H1 (cell line): ENCODE measurements around the gene RITA1. TPM values are rescaled to one million over a fixed set of nuclear protein-coding genes. Genes with fewer than 3 reads are reported as not detected.

Experiments
- CTCF ChIA-PET: fragments of 300-600 bp; sonication (Branson Sonifier 250); formaldehyde crosslinking; loops from one replicate; lab custom pipeline; 2021; ENCODE audit not compliant: partially characterized antibody; lab: Charles Lee
- POLR2A ChIA-PET: fragments of 300-600 bp; sonication (Branson Sonifier 250); formaldehyde crosslinking; loops from one replicate; lab custom pipeline; 2021; ENCODE audit warnings: inconsistent platforms; ENCODE audit not compliant: partially characterized antibody; lab: Charles Lee
- DNase-seq, 2 experiments: peaks; one replicate each; pipeline versions ENCODE4 v3.0.0 to v3.0.0-alpha.2; 2010 to 2022; ENCODE audit warnings: low spot score in 2 of 2, low read depth in 1 of 2, mixed read lengths in 1 of 2
- FAIRE-seq: peaks from 2 replicates; lab custom pipeline; 2011; peaks lifted over from hg19 to GRCh38; lab: Jason Lieb, UNC
- H2AFZ ChIP-seq: 2 replicates; pipeline ENCODE4 v1.8.1; 2012; ENCODE audit warnings: low read length, inconsistent platforms
- H2AK5ac ChIP-seq: 2 replicates; pipeline ENCODE4 v1.6.1; 2013; ENCODE audit warnings: low read depth, low read length
- H2BK120ac ChIP-seq: replicated peaks from 2 replicates; pipeline ENCODE3; 2013; ENCODE audit warnings: low read depth, low read length, inconsistent platforms
- H2BK12ac ChIP-seq: 2 replicates; pipeline ENCODE4 v1.6.1; 2013; ENCODE audit warnings: low read depth, low read length
- H2BK15ac ChIP-seq: 2 replicates; pipeline ENCODE4 v1.6.1; 2013; ENCODE audit warnings: low read length
- H2BK20ac ChIP-seq: 2 replicates; pipeline ENCODE4 v1.6.1; 2013; ENCODE audit warnings: low read length
- H2BK5ac ChIP-seq: 2 replicates; pipeline ENCODE4 v1.6.1; 2013; ENCODE audit warnings: low read depth, low read length
- H3K14ac ChIP-seq: 2 replicates; pipeline ENCODE4 v1.6.1; 2013; ENCODE audit warnings: inconsistent platforms; ENCODE audit not compliant: insufficient read length
- H3K18ac ChIP-seq: 2 replicates; pipeline ENCODE4 v1.6.1; 2013; ENCODE audit warnings: low read length; ENCODE audit errors: extremely low read depth
- H3K23ac ChIP-seq: 2 replicates; pipeline ENCODE4 v1.6.1; 2013; ENCODE audit warnings: inconsistent platforms; ENCODE audit not compliant: insufficient read length
- H3K23me2 ChIP-seq: 2 replicates; pipeline ENCODE4 v1.6.1; 2013; ENCODE audit warnings: low read depth, low read length
- H3K27ac ChIP-seq: 2 replicates; pipeline ENCODE4 v1.6.1; 2011; ENCODE audit warnings: low read depth, low read length, inconsistent platforms
- H3K27me3 ChIP-seq, 4 experiments: replicated peaks in 1 of 4; 1 replicate in 1 of 4; 2 replicates in 3 of 4; pipeline versions ENCODE4 v1.6.1 to v1.8.1; 2011 to 2013; ENCODE audit warnings: low read length in 3 of 4, mild to moderate bottlenecking in 3 of 4, inconsistent platforms in 2 of 4, mixed read lengths in 2 of 4, moderate library complexity in 1 of 4; ENCODE audit not compliant: control insufficient read depth in 3 of 4, insufficient read depth in 3 of 4; ENCODE audit errors: extremely low read depth in 1 of 4
- H3K36me3 ChIP-seq, 4 experiments: 2 replicates each; pipeline versions ENCODE4 v1.6.1 to v1.8.1; 2011 to 2013; ENCODE audit warnings: mild to moderate bottlenecking in 4 of 4, low read length in 3 of 4, moderate library complexity in 2 of 4, control low read depth in 1 of 4, inconsistent platforms in 1 of 4; ENCODE audit not compliant: insufficient read depth in 4 of 4, control insufficient read depth in 2 of 4
- H3K4ac ChIP-seq: replicated peaks from 2 replicates; pipeline ENCODE3; 2013; ENCODE audit warnings: low read length, low read depth, mixed read lengths, inconsistent platforms; ENCODE audit not compliant: insufficient read length
- H3K4me1 ChIP-seq, 4 experiments: replicated peaks in 1 of 4; 1 replicate in 1 of 4; 2 replicates in 3 of 4; pipeline versions ENCODE4 v1.6.1 to v1.8.1; 2011 to 2013; ENCODE audit warnings: low read length in 3 of 4, inconsistent platforms in 2 of 4, mixed read lengths in 1 of 4; ENCODE audit not compliant: insufficient read depth in 4 of 4, control insufficient read depth in 3 of 4
- H3K4me2 ChIP-seq, 2 experiments: 2 replicates each; pipeline versions ENCODE4 v1.6.1 to v1.8.1; 2011 to 2013; ENCODE audit warnings: low read depth in 2 of 2, low read length in 2 of 2, control low read depth in 1 of 2, inconsistent platforms in 1 of 2, mild to moderate bottlenecking in 1 of 2; ENCODE audit not compliant: insufficient read depth in 1 of 2
- H3K4me3 ChIP-seq, 4 experiments: fragments of 200-600, 300-600 bp in 1 of 4; sonication (generic), shearing (Covaris generic), sonication (Bioruptor Twin) in 1 of 4; 2 replicates each; pipeline versions ENCODE4 v1.5.1 to v1.8.1; 2011 to 2016; ENCODE audit warnings: low read length in 4 of 4, low read depth in 3 of 4, control low read depth in 2 of 4, inconsistent platforms in 2 of 4, mild to moderate bottlenecking in 2 of 4, mixed read lengths in 1 of 4, moderate library complexity in 1 of 4; ENCODE audit not compliant: insufficient read depth in 2 of 4; ENCODE audit errors: extremely low read depth in 1 of 4
- H3K56ac ChIP-seq: replicated peaks from 2 replicates; pipeline ENCODE3; 2013; ENCODE audit warnings: low read depth, mild to moderate bottlenecking, mixed read lengths, low read length, inconsistent platforms; ENCODE audit not compliant: insufficient read length
- H3K79me1 ChIP-seq: 2 replicates; pipeline ENCODE4 v1.6.1; 2013; ENCODE audit warnings: low read depth, low read length, control low read depth
- H3K79me2 ChIP-seq, 2 experiments: 2 replicates each; pipeline versions ENCODE4 v1.6.1 to v1.8.1; 2012 to 2013; ENCODE audit warnings: low read length in 2 of 2, mild to moderate bottlenecking in 2 of 2, inconsistent platforms in 1 of 2; ENCODE audit not compliant: insufficient read depth in 2 of 2, control insufficient read depth in 1 of 2
- H3K9ac ChIP-seq, 4 experiments: replicated peaks in 1 of 4; 1 replicate in 1 of 4; 2 replicates in 3 of 4; pipeline versions ENCODE4 v1.6.1 to v1.8.1; 2011 to 2013; ENCODE audit warnings: low read depth in 3 of 4, low read length in 3 of 4, control low read depth in 2 of 4, mild to moderate bottlenecking in 2 of 4, moderate library complexity in 2 of 4, inconsistent platforms in 1 of 4; ENCODE audit errors: extremely low read depth in 1 of 4
- H3K9me3 ChIP-seq, 2 experiments: 2 replicates each; pipeline versions ENCODE4 v1.6.1 to v1.8.1; 2012 to 2013; ENCODE audit warnings: mild to moderate bottlenecking in 2 of 2, moderate library complexity in 2 of 2, control low read depth in 1 of 2, inconsistent platforms in 1 of 2, low read depth in 1 of 2, low read length in 1 of 2, mixed read lengths in 1 of 2; ENCODE audit not compliant: insufficient read depth in 2 of 2
- H4K20me1 ChIP-seq, 2 experiments: replicated peaks in 1 of 2; 2 replicates each; pipeline versions ENCODE3 to v1.8.1; 2011 to 2013; ENCODE audit warnings: inconsistent platforms in 2 of 2, low read length in 2 of 2, mild to moderate bottlenecking in 1 of 2; ENCODE audit not compliant: insufficient read depth in 2 of 2, control insufficient read depth in 1 of 2
- H4K5ac ChIP-seq: 2 replicates; pipeline ENCODE4 v1.6.1; 2013; ENCODE audit warnings: low read length, low read depth, mixed read lengths, inconsistent platforms; ENCODE audit not compliant: insufficient read length
- H4K8ac ChIP-seq: 2 replicates; pipeline ENCODE4 v1.8.0; 2013; ENCODE audit warnings: mild to moderate bottlenecking, moderate library complexity, low read length, inconsistent platforms; ENCODE audit not compliant: insufficient read depth; ENCODE audit errors: extremely low read depth
- H4K91ac ChIP-seq: replicated peaks from 2 replicates; pipeline ENCODE3; 2013; ENCODE audit warnings: low read length, mixed read lengths, inconsistent platforms; ENCODE audit not compliant: insufficient read length
- YY1 ChIP-seq: IDR thresholded peaks from 2 replicates; pipeline ENCODE4 v1.6.1; 2011; ENCODE audit warnings: low read depth, mild to moderate bottlenecking, low read length
- WGBS, 2 experiments: shearing (Covaris generic) in 1 of 2; methylation state at CpG; one replicate each; pipeline versions ENCODE4 v1.1.6 to v1.1.7; 2013 to 2015; ENCODE audit warnings: low lambda C conversion rate in 2 of 2, mixed read lengths in 2 of 2, inconsistent platforms in 1 of 2, low coverage in 1 of 2, missing lambda C conversion rate in 1 of 2; ENCODE audit not compliant: insufficient replicate concordance in 2 of 2, insufficient coverage in 1 of 2, insufficient read length in 1 of 2; ENCODE audit errors: extremely low coverage in 1 of 2, missing lambda C conversion rate in 1 of 2; 5-methylcytosine and 5-hydroxymethylcytosine counted together
- polyA plus RNA-seq, 7 experiments: library from polyadenylated mRNA; depleted of rRNA in 3 of 7; stranded (reverse) in 5 of 7; unstranded in 2 of 7; fragments of >200 nt in 5 of 7; fragments of 200-250 nt in 2 of 7; gene quantifications; 1 replicate in 5 of 7; 2 replicates in 1 of 7; 4 replicates in 1 of 7; pipeline versions ENCODE4 v1.2.1 to v1.2.3, GENCODE V29; 2011 to 2013; ENCODE audit warnings: missing spikeins in 2 of 7, mixed read lengths in 2 of 7
- total RNA-seq: library from RNA; stranded (reverse); fragmentation: NEBNext Ultra II Directional; extraction: Animal tissue kit (Norgen Biotek cat#: 25700); gene quantifications from 2 replicates; pipeline ENCODE4 v1.2.1, GENCODE V29; 2021

RITA1 gene
- total and polyA plus RNA-seq, 2 of the 8 experiments (the other 6 are each of a cell fraction or from before 2014, with no cell fraction given): 24.1 to 25.8 TPM

DNA sequence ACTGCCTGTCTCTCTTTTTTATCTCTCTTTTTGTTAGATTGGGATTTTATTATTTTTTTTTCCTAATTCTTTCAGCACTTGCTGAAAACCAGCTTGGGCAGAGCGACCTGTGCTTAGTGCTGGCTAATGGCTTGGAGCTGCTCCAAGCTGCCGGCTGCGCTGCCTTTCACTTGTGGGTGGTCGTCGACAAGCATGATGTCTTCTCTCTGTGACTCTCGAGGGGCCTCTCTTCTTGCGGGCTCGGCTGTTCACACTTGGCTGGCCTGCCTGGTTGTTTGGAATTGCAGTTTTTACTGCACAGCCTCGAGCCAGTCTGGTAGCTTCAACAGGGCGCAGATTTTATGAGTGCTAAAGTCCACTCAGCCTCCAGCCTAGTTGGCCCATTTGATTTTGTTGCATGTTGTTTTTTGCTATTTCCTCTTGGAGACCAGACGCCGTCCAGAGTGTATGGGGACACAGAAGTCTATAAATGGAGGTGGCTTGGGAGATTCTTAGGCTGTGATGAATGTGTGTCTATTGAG lies 54.4 kb downstream of the RITA1 start:
- no peak overlapping the region for H4K8ac ChIP-seq
- POLR2A ChIA-PET: interaction anchor here (4.9 kb wide), 1 partner anchor 18 kb away, joined by 16 read pairs; the partner anchor contains the start of gene TPCN1
- no peaks in the 10 kb centered on the region; a peak in 1 of 4 replicates for H3K79me2 ChIP-seq
- TF ChIP-seq YY1: no peak
- TF ChIP-seq, all 59 proteins: peak for 0
- H3K79me1 ChIP-seq: no peaks in the 10 kb centered on the region; the same call in 1 of the 2 replicates
- H3K9me3 ChIP-seq: no peaks in the 10 kb centered on the region
- H3K4me2 ChIP-seq: no peak overlapping the region
- DNase-seq (no peak), FAIRE-seq (no peak)
- H4K20me1 ChIP-seq: no peaks in the 10 kb centered on the region
- H3K27me3 ChIP-seq: no peaks in the 10 kb centered on the region
- H2AFZ ChIP-seq: no peak overlapping the region
- H2BK5ac ChIP-seq: no peak overlapping the region
- WGBS, 2 experiments: 94% methylated on average over 12 of the region's 12 CpGs; no CpG with 5 or more reads in 1 of the 2 experiments
- H3K14ac ChIP-seq: no peak overlapping the region
- no peaks in the 10 kb centered on the region for H3K36me3 ChIP-seq
- no peak overlapping the region for H2BK12ac ChIP-seq
- H3K23me2 ChIP-seq: no peaks in the 10 kb centered on the region
- no peak overlapping the region for H3K4ac ChIP-seq
- CTCF ChIA-PET: interaction anchor here (1.1 to 2.1 kb wide), 2 partner anchors 13 to 120 kb away, joined by 3 to 7 read pairs; no protein-coding TSS in a partner anchor
- H2BK15ac ChIP-seq: no peak overlapping the region
- no peak overlapping the region for H3K4me3 ChIP-seq
- no peak overlapping the region for H4K5ac ChIP-seq
- no peak overlapping the region for H4K91ac ChIP-seq
- peaks cover 2 to 13% (median 4%) of the 10 kb centered on the region in 4 experiments; a peak in 6 of 7 replicates for H3K4me1 ChIP-seq
- H3K27ac ChIP-seq: no peak overlapping the region
- no peak overlapping the region for H3K23ac ChIP-seq
- no peak overlapping the region for H3K18ac ChIP-seq
- no peak overlapping the region for H2BK120ac ChIP-seq
- H2BK20ac ChIP-seq: no peak overlapping the region
- no peak overlapping the region for H3K56ac ChIP-seq
- no peak overlapping the region; the same call in 1 of the 2 replicates for H2AK5ac ChIP-seq
- H3K9ac ChIP-seq: no peak overlapping the region
